ENCODE measurements around the gene TOPAZ1.

The TOPAZ1 gene

GRCh38 chr3:44242721-44243120 is 1.0 kb downstream of the TOPAZ1 start:
- no peak for DNase-seq (ENCODE audit: low spot score)

DNA sequence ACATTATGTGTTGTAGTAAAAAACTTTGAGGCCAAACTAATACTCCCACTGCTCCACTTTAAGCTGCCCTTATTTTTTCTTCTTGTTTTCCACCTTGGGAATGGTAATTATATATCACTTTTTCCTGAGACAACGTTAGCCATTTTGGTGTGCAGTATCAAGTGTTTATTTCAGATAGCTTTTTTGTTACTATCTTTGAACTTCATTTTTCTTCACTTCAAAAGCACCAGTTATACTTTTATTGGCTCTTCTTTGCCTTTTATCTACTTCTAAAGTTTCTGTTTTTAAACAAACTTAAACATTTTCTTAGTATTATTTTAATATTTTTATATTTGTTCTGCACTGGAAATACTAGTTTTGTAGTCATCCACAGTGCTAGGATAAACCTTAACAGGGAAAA is 6.5 kb downstream of the TOPAZ1 start:
- DNase-seq (ENCODE audit: low spot score), result no peak

DNA sequence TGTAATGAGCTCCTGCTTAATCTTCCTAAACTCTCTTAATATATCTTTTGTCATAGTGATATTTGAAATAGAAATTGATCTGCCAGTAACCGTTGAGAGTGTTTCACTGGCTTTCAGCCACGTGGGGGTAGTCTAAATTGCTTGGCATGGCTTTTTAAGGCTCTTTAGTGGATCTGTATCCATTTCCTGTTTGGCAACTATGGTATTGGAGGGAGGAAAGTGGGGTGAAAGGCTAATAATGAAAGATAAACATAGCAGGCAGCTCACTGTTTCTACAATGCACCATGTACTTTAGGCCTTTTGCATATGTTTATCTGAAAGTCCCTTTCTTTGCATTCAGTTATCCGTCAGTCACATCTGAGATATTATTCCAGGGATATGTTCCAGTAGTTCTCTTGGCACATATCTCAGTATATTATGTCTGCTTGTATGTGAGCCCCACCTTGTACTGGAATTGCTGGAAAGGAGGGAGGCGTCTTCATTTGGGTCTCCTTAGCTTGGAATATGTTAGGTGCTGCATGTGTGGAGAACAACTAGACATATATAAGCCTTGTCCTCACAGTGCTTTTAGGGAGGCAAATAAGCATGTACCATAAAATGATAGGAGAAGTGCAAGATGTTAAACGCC is 10.8 kb downstream of the TOPAZ1 start:
- DNase-seq (ENCODE audit: low spot score), result no peak

DNA sequence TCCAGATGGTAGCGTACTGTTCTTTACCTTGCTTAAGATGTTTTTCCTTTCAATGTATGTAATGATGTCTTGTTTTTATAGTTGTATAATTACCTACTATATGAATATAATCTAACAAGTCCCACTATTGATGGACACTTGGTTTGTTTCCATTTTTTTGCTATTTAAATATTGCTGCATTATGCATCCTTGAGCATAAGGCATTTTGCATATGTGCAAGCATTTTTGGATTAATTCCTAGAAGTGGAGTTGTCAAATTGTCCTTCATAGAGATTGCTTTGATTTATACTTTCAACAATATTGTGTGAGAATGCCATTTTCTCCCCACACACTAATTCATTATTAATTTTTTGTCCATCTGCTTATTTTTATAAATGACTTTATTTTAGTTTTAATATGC is 17.7 kb downstream of the TOPAZ1 start:
- DNase-seq (ENCODE audit: low spot score), result no peak

DNA sequence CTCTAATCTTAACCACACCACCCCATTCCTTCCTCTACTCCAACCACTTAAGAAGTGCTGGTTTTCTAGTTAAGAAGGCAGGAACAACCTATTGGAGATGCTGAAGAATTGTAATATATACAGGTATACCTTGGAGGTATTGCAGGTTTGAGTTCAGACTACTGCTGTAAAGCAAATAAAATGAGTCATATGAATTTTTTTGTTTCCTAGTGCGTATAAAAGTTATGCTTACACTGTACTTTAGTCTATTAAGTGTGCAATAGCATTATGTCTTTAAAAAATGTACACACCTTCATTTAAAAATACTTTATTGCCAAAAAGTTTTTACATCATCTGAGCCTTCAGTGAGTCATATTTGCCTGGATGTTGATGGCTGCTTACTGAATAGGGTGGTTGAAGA is 22.5 kb downstream of the TOPAZ1 start:
- DNase-seq (ENCODE audit: low spot score), result no peak

DNA sequence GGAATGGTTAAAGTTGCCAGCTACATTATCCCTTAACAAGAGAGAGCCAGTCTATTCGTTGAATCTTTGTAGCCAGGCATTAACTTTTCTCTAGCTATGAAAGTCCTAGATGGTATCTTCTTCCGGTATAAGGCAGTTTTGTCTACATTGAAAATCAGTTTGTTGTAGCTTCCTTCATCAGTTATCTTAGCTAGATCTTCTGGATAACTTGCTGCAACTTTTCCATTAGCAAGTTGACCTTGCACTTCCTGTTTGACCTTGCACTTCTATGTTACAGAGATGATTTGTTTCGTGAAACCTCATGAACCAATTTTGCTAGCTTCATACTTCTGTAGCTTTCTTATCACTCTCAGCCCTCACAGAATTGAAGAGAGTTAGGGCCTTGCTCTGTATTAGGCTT is 24.1 kb downstream of the TOPAZ1 start:
- no peak for DNase-seq (ENCODE audit: low spot score)

GRCh38 chr3:44272191-44272590 is 30.5 kb downstream of the TOPAZ1 start:
- DNase-seq (ENCODE audit: low spot score), result no peak

DNA sequence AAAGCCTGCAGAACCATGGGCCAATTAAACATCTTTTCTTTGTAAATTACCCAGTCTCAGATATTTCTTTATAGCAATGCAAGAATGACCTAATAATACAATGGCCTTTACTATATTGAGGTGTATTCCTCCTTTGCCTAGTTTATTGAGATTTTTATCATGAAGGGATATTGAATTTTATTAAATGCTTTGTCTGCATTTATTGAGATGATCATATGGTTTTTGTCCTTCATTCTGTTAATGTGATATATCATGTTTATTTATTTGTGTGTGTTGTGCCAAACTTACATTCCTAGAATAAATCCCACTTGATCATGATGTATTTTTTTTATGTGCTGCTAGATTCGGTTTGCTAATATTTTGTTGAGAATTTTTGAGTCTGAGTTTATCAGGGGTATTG is 36.2 kb downstream of the TOPAZ1 start:
- no peak for DNase-seq (ENCODE audit: low spot score)

DNA sequence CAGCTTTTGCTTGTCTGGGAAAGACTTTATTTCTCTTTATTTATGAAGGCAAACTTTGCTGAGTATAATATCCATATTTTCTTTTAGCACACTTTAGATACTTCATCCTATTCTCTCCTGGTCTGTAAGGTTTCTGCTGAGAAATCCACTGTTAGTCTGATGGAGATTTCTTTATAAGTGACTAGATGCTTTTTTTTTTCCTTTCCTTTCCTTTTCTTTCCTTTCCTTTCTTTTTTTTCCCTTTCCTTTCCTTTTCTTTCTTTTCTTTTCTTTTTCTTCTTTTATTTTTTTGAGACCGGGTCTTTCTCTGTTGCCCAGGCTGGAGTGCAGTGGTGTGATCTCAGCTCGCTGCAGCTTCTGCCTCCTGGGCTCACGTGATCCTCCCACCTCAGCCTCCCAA is 38.4 kb downstream of the TOPAZ1 start:
- DNase-seq (ENCODE audit: low spot score), result no peak

- no peak for DNase-seq (ENCODE audit: low spot score)
These were observed 38.9 kb downstream of the TOPAZ1 start for GRCh38 chr3:44280631-44281030.

GRCh38 chr3:44284949-44285348 is 43.3 kb downstream of the TOPAZ1 start:
- no peak for DNase-seq (ENCODE audit: low spot score)

DNA sequence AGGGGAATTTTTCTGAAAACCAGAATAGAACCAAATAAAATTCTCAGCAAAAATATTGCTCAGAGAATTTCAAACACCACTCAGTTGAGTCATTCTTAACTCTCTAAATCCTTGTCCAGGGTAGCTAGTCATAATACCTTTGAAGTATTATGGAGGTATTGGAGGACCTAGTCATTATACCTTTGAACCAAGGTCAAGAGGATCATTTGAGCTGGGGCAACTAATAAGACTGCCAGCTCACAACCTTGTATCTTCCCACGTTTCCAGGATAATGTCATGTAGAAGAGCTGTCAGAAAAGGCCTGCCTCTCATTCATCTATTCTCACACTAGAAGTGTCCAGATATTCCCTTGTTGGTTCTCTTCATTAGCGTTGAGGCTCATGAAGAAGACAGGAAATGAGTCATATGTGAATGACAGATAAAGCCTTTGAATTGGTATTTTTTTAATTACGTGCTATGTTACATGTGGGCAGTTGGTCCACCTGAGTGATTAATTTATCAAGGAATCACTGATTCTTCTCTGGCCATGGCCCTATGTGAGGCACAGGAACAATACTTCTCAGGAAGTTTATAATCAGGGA is 48.3 kb downstream of the TOPAZ1 start:
- DNase-seq (ENCODE audit: low spot score), result no peak

GRCh38 chr3:44292276-44292675 is 50.6 kb downstream of the TOPAZ1 start:
- DNase-seq (ENCODE audit: low spot score), result no peak

GRCh38 chr3:44292947-44293346 is 51.3 kb downstream of the TOPAZ1 start:
- DNase-seq (ENCODE audit: low spot score), result no peak

DNA sequence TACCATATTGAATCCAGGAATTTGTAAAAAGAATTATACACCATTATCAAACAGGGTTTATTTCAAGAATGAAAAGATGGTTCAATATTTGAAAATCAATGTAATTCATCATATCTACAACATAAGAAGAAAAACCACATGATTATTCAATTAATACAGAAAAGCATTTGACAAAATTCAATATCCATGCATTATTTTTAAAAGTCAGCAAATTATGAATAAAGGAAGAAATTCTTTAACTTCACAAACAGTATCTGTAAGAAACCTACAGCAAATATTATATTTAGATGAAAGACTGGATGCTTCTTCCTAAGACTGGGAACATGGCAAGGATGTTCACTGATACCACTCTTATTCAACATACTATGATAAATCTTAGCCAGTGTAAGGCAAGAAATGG is 55.6 kb downstream of the TOPAZ1 start:
- DNase-seq (ENCODE audit: low spot score), result no peak

GRCh38 chr3:44301746-44302145 is 60.1 kb downstream of the TOPAZ1 start:
- DNase-seq (ENCODE audit: low spot score), result no peak

DNA sequence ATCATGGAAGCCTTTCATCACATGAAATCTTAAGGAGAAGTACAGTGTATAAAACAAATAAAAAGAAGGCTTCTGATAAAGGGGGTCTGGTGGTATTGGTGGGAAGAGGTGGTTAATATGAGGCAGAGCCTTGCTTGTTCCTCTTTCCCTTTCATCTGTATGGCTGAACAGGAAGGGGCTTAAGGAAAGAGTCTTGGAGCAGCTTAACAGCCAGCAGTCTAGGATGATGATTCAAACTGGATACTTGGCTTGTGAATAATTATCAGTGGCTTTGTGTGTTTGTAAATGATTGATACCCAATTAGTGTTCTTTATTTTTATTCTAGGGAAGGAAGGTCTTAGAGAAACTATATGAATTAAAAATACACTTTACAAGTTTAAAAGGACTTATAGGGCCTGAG is 67.8 kb downstream of the TOPAZ1 start:
- no peak for DNase-seq (ENCODE audit: low spot score)

DNA sequence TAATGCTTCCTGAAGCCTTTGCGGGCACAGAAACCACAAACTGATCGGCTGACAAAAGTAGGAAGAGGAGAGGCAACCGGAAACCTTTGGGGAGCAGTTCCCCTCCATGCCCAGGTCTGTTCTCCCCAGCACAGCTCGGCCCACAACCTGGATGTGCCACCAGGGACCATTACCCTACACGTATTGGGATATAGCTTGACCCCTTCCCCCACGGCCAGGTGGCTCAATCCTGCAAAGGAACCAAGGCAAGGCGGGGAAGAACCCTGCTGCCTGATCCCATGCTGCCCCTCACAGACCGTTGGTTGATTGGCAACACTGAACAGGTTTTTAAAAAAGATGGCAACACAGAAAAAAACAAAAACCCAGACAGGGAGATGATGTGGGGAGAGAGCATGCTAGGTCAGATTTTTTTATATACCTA is 77.2 kb downstream of the TOPAZ1 start:
- no peak for DNase-seq (ENCODE audit: low spot score)

- no peak for DNase-seq (ENCODE audit: low spot score)
These were observed 79.6 kb downstream of the TOPAZ1 start for GRCh38 chr3:44321335-44321734.

DNA sequence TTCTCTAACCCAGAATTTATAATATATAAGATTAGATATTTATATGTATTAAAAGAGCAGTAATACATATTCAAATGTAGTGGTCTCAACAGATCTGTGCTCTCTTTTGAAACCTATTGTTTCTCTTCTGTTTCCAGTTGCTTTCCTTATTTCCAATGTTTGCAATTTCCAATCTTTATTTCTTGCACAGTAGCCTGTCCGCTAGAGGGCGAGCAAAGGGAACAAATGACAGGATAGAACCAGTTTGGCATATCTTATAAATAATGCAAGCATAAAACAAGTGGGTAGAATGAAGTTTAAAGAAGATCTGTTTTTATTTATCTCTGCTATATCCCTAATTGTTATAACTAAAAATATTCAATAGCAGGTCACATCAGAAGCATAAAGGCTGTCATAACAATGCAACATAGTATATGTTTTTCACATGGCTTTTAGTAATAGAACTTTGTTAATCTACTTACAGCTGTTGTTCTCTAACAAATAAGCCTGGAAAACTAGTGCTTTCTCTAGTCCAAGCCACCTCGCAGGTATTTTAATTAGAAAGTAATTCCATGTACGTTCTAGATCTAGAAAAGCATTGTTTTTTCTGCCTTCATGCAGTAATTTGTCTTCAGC is 81.8 kb downstream of the TOPAZ1 start:
- DNase-seq (ENCODE audit: low spot score), result peak; percentile 23

DNA sequence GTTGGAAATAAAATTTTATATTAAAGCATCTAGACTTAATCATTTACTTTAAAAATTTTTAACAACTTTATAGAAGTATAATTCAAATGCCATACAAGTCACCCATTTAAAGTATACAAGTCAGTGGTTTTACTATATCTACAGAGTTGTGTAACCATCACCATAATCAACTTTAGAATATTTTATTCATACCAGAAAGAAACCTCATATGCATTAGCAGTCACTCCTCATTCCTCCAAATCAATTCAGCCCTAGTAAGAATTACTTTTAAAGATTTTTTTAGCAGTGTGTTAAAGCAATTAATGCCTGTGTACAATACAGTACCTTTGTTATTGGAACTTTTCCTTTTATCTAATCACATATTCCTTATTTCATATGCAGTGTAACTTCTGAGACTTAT is 82.9 kb downstream of the TOPAZ1 start:
- no peak for DNase-seq (ENCODE audit: low spot score)

DNA sequence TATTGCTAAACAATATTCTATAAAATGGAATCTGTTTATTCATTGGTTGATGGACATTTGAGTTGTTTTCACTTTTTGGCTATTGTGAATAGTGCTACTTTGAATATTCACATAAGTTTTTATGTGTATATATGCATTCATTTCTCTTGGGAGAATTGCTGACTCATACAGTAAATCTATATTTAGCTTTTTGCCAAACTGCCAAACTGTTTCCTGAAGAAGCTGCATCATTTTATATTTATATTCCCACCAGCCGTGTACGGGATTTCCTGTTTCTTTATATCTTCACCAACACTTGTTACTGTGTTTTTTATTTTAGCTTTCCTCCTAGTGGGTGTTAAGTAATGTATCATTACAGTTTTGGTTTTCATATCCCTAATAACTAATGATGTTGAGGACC is 84.3 kb downstream of the TOPAZ1 start:
- no peak for DNase-seq (ENCODE audit: low spot score)

DNA sequence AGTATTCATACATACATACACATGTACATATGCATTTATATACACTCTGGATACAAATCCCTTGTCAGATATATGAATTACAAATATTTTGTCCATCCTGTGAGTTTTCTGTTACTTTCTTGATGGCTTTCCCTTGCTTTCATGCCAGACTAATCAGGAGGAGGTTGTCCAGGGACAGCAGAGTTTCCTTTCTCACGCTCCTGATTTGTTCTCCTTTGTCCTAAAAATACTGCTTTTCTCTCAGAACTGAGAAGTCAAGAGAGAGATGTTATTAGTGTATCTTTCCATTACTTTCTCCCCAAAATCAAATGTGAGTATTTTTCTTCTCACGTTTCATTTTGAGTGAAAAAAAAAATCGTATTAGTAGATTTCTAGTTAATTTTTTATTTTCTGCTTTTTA is 84.8 kb downstream of the TOPAZ1 start:
- no peak for DNase-seq (ENCODE audit: low spot score)

- no peak for DNase-seq (ENCODE audit: low spot score)
These were observed 88.3 kb downstream of the TOPAZ1 start for GRCh38 chr3:44329946-44330345.

Data from HuH-7 (cell line).